HL-60 (cell line): ENCODE data around the gene CCDC85C.

Experiments
- DNase-seq, 2 experiments: peaks; one replicate each; pipeline ENCODE4 v3.0.0-alpha.2; 2010 to 2020; ENCODE audit warnings: low read depth in 1 of 2, low spot score in 1 of 2
- H3K27ac ChIP-seq: fragments of 250-450 bp; sonication (Bioruptor Pico); replicated peaks from 2 replicates; pipeline ENCODE4 v1.5.1; 2020; ENCODE audit warnings: mild to moderate bottlenecking, moderate library complexity
- H3K27me3 ChIP-seq: fragments of 250-450 bp; sonication (Bioruptor Pico); 2 replicates; pipeline ENCODE4 v1.5.1; 2021; ENCODE audit warnings: mild to moderate bottlenecking, moderate library complexity; ENCODE audit not compliant: insufficient read depth, poor library complexity, severe bottlenecking
- H3K4me3 ChIP-seq: replicated peaks from 2 replicates; pipeline ENCODE4 v1.5.1; 2011; ENCODE audit warnings: mild to moderate bottlenecking, control low read depth, low read length; ENCODE audit not compliant: insufficient read depth
- CTCF ChIP-seq: IDR thresholded peaks from one replicate; pipeline ENCODE4 v1.5.1; 2011; ENCODE audit warnings: low read length, control low read depth, inconsistent platforms; ENCODE audit not compliant: insufficient read depth
- GABPA ChIP-seq: IDR thresholded peaks from 2 replicates; pipeline ENCODE4 v1.6.1; 2012; ENCODE audit warnings: low read depth
- POLR2AphosphoS5 ChIP-seq: IDR thresholded peaks from 2 replicates; pipeline ENCODE4 v1.6.1; 2012; ENCODE audit warnings: low read depth
- SPI1 ChIP-seq: IDR thresholded peaks from 2 replicates; pipeline ENCODE4 v1.6.1; 2012; ENCODE audit warnings: low read depth, mild to moderate bottlenecking, borderline replicate concordance
- TF ChIP-seq, protein P1 (sequence below): IDR thresholded peaks from 2 replicates; pipeline ENCODE4 v1.6.1; 2012; ENCODE audit warnings: low read depth; ENCODE audit not compliant: insufficient replicate concordance

Gene CCDC85C

DNA sequence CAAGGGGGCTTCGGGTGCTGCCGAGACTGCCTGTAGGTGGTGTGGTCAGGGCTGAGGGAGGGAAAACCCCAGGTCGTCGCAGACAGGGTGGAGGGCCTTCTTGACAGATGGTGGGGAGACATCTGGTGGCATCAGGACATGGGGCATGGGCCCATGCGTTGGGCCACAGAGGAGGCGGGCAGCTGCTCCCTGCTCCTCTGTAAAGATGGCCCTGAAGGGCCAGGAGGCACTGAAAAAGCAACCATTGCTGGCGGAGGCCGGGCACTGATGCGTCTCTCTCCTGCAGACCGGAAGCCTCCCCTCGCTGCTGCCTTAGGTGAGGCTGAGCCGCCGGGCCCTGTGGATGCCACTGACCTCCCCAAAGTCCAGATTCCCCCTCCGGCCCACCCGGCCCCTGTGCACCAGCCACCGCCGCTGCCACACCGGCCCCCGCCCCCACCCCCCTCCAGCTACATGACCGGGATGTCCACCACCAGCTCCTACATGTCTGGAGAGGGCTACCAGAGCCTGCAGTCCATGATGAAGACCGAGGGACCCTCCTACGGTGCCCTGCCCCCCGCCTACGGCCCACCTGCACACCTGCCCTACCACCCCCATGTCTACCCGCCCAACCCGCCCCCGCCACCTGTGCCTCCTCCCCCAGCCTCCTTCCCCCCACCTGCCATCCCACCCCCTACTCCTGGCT lies 94.0 kb downstream of the CCDC85C start:
- Histone ChIP-seq H3K4me3 (no peak overlapping the region), H3K27ac (no peak overlapping the region), H3K27me3 (no peaks in the 10 kb centered on the region)
- DNase-seq, result no peak
- TF ChIP-seq SPI1, result no peak
- TF ChIP-seq, protein P1, sequence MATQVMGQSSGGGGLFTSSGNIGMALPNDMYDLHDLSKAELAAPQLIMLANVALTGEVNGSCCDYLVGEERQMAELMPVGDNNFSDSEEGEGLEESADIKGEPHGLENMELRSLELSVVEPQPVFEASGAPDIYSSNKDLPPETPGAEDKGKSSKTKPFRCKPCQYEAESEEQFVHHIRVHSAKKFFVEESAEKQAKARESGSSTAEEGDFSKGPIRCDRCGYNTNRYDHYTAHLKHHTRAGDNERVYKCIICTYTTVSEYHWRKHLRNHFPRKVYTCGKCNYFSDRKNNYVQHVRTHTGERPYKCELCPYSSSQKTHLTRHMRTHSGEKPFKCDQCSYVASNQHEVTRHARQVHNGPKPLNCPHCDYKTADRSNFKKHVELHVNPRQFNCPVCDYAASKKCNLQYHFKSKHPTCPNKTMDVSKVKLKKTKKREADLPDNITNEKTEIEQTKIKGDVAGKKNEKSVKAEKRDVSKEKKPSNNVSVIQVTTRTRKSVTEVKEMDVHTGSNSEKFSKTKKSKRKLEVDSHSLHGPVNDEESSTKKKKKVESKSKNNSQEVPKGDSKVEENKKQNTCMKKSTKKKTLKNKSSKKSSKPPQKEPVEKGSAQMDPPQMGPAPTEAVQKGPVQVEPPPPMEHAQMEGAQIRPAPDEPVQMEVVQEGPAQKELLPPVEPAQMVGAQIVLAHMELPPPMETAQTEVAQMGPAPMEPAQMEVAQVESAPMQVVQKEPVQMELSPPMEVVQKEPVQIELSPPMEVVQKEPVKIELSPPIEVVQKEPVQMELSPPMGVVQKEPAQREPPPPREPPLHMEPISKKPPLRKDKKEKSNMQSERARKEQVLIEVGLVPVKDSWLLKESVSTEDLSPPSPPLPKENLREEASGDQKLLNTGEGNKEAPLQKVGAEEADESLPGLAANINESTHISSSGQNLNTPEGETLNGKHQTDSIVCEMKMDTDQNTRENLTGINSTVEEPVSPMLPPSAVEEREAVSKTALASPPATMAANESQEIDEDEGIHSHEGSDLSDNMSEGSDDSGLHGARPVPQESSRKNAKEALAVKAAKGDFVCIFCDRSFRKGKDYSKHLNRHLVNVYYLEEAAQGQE, result no peak
- TF ChIP-seq CTCF, result no peak
- no peak for TF ChIP-seq GABPA
- TF ChIP-seq POLR2AphosphoS5, result no peak

DNA sequence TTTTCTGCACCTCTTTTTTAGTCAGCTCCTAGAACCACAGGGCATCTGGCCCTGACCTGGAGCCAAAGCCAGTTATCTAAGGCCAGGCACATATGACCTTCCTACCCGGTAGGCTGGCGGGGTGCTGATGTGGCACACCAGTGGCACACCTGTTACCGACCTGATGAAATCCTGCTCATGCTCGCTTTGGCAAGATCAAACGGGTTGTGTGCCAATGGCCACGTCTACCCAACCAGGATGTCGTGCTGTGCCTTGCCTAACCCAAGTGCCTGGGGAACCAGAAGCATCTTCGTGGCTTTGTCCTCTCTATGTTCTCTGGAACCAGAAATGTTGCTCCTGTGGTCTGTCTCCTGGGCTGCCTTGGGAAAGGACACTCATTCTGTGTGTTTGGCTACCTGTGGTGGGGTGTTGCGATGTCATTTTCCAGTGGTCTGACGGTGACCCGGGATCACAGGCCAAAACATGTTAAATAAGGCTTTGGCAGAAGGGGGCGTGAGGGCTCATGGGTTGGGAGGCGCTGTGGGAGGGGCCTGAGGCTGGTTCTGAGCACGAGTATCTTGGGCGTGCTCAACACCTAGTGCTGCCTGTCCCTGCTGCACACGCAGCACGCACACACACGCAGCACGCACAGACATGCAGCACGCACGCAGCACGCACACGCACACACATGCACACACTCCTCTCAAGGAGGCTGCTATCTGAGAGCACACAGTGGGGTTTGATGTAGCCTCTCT lies 94.9 kb downstream of the CCDC85C start:
- TF ChIP-seq, protein P1, result no peak
- TF ChIP-seq CTCF (no peak), SPI1 (no peak), GABPA (no peak), POLR2AphosphoS5 (no peak)
- no peak overlapping the region for H3K4me3 ChIP-seq
- no peak for DNase-seq
- no peaks in the 10 kb centered on the region for H3K27me3 ChIP-seq
- no peak overlapping the region for H3K27ac ChIP-seq

- Histone ChIP-seq H3K4me3 (no peak overlapping the region), H3K27ac (no peak overlapping the region), H3K27me3 (no peaks in the 10 kb centered on the region)
- no peak for DNase-seq
- TF ChIP-seq GABPA (no peak), POLR2AphosphoS5 (no peak), CTCF (no peak), SPI1 (no peak)
- TF ChIP-seq, protein P1, result no peak
These were observed 96.0 kb downstream of the CCDC85C start for GRCh38 chr14:99507860-99508640.
